Adrenal gland (tissue), 12 donors: Measurements from ENCODE around the gene CSAD. TPM values are rescaled to one million over a fixed set of nuclear protein-coding genes. Genes with fewer than 3 reads are reported as not detected.

ENCODE experiments used
- DNase-seq, 7 donors: peaks; one replicate each; pipeline ENCODE4 v3.0.0-alpha.2; 2019 to 2020
- H3K27ac ChIP-seq, 5 donors: fragments of 200-600 bp; sonication (generic) in 4 of 5; 1 replicate in 3 of 5; 2 replicates in 2 of 5; pipeline versions ENCODE4 v1.5.1 to v1.8.0; 2016 to 2020; ENCODE audit warnings: mild to moderate bottlenecking in 1 of 5
- H3K27me3 ChIP-seq: fragments of 200-600 bp; 2 replicates; pipeline ENCODE4 v1.8.0; 2021
- H3K36me3 ChIP-seq, 2 donors: fragments of 200-600 bp; replicated peaks in 1 of 2; 1 replicate in 1 of 2; 2 replicates in 1 of 2; pipeline versions ENCODE4 v1.5.1 to v1.8.0; 2018 to 2022
- H3K4me1 ChIP-seq, 2 donors: fragments of 200-600 bp; replicated peaks in 1 of 2; 1 replicate in 1 of 2; 2 replicates in 1 of 2; pipeline versions ENCODE4 v1.5.1 to v1.8.0; 2018 to 2021
- H3K4me3 ChIP-seq, 4 donors: fragments of 200-600 bp; sonication (generic) in 3 of 4; one replicate each; pipeline ENCODE4 v1.5.1; 2016 to 2018
- H3K9me3 ChIP-seq, 3 donors: fragments of 200-600 bp; sonication (generic) in 1 of 3; replicated peaks in 1 of 3; 1 replicate in 2 of 3; 2 replicates in 1 of 3; pipeline versions ENCODE4 v1.5.1 to v1.8.0; 2016 to 2021
- CTCF ChIP-seq, 6 experiments: fragments of 450-650 bp in 4 of 6; fragments of 200-600 bp in 2 of 6; sonication (generic) in 1 of 6; IDR thresholded peaks; 1 replicate in 5 of 6; 2 replicates in 1 of 6; pipeline versions ENCODE4 v1.5.1 to v1.8.0; 2016 to 2021; ENCODE audit warnings: antibody characterized with exemption in 6 of 6, mild to moderate bottlenecking in 2 of 6, moderate library complexity in 1 of 6
- POLR2A ChIP-seq, 2 donors: fragments of 450-650 bp; IDR thresholded peaks; one replicate each; pipeline ENCODE4 v1.6.1; 2017; ENCODE audit warnings: antibody characterized with exemption in 2 of 2, mild to moderate bottlenecking in 2 of 2, moderate library complexity in 1 of 2
- WGBS, 4 donors: extraction: QIAGEN DNeasy Blood & Tissue Kit in 2 of 4; methylation state at CpG; one replicate each; pipeline versions ENCODE4 v1.1.5 to v1.1.7; 2013 to 2017; 5-methylcytosine and 5-hydroxymethylcytosine counted together
- intact Hi-C, 2 donors: fragments of 100-400 bp; cut with DNase I; formaldehyde crosslinking; loops; one replicate each; pipeline versions ENCODE4 v1.14.1 to v1.15.0; 2022 to 2023
- polyA plus RNA-seq, 3 donors: library from polyadenylated mRNA; stranded (reverse); fragments of 200-250 nt in 2 of 3; fragments of 350-450 nt in 1 of 3; fragmentation: Illumina TruSeq in 1 of 3; extraction: RNeasy Lipid Tissue Mini Kit (QIAGEN cat#74804) in 1 of 3; gene quantifications; one replicate each; pipeline ENCODE4 v1.2.3, GENCODE V29; 2013 to 2014
- total RNA-seq, 9 donors: library from RNA; depleted of rRNA in 4 of 9; stranded (reverse); fragments of >200 nt in 4 of 9; fragments of 120-200 nt in 1 of 9; fragmentation: NEBNext Ultra II Directional in 1 of 9; extraction: Animal tissue kit (Norgen Biotek cat#: 25700) in 1 of 9; gene quantifications; one replicate each; pipeline versions ENCODE4 v1.1.0 to v1.2.4, GENCODE V29; 2013 to 2023
- donor health status: healthy with polysubstance abuse.
- donor health status: Bipolar disorder and iron deficiency.
- donor health status: DM: yes; HTN: yes; CAD: no.
- donor health status: DM: no; HTN: no; CAD: no.
- donor health status: DM: no; HTN: no; CAD: no.
- donor health status: DM: yes; HTN: yes; CAD: no.

The CSAD gene
- total and polyA plus RNA-seq, 12 donors: 2.3 to 140 (median 20.6) TPM

DNA sequence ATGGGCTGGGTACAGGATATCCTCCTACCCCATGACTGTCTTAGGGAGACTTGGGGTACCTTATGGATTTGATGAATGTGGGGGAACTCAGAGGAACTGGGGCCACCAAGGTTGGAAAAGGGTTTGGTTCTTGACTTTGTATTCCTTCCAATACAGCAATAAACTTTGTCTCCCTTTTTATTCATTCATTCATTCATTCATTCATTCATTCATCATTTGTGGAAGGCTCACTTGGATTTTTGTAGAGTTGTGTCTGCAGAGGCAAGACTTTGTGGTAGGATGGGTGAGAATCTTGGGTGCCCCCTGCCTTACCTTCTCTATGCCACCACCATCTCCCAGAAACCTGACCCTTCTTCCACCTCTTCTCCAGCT lies 56.4 kb downstream of the CSAD start:
- no peak for DNase-seq
- H3K9me3 ChIP-seq: no peaks in the 10 kb centered on the region
- no peaks in the 10 kb centered on the region for H3K4me1 ChIP-seq
- H3K36me3 ChIP-seq: no peaks in the 10 kb centered on the region
- no peaks in the 10 kb centered on the region for H3K27me3 ChIP-seq
- no peak overlapping the region for H3K4me3 ChIP-seq
- no peak overlapping the region for H3K27ac ChIP-seq
- no peak for TF ChIP-seq CTCF (IDR thresholded peaks at IDR 0.05)
- no peak for TF ChIP-seq POLR2A (IDR thresholded peaks at IDR 0.05)
- intact Hi-C loops: no loop called here

- H3K36me3 ChIP-seq: no peaks in the 10 kb centered on the region
- H3K27ac ChIP-seq: no peak overlapping the region
- intact Hi-C loops: no loop called here
- TF ChIP-seq CTCF (IDR thresholded peaks at IDR 0.05) (no peak), POLR2A (IDR thresholded peaks at IDR 0.05) (no peak)
- 89 to 94% (median 91%) methylated on average over 12 to 16 of the region's 16 CpGs for WGBS, 4 donors
- H3K27me3 ChIP-seq: no peaks in the 10 kb centered on the region
- H3K4me1 ChIP-seq: no peaks in the 10 kb centered on the region
- no peaks in the 10 kb centered on the region for H3K9me3 ChIP-seq
- DNase-seq: no peak
- H3K4me3 ChIP-seq: no peak overlapping the region
These were observed 57.0 kb downstream of the CSAD start for GRCh38 chr12:53123578-53124351.

GRCh38 chr12:53122961-53123468 lies 57.7 kb downstream of the CSAD start:
- 84 to 95% (median 93%) methylated on average over 2 to 10 of the region's 10 CpGs for WGBS, 4 donors
- no peaks in the 10 kb centered on the region for H3K27me3 ChIP-seq
- no peaks in the 10 kb centered on the region for H3K4me1 ChIP-seq
- no peak overlapping the region for H3K27ac ChIP-seq
- TF ChIP-seq CTCF (IDR thresholded peaks at IDR 0.05): no peak
- no peak for TF ChIP-seq POLR2A (IDR thresholded peaks at IDR 0.05)
- DNase-seq: no peak
- intact Hi-C loops: no loop called here
- no peaks in the 10 kb centered on the region for H3K36me3 ChIP-seq
- H3K4me3 ChIP-seq: no peak overlapping the region
- no peaks in the 10 kb centered on the region for H3K9me3 ChIP-seq

- Histone ChIP-seq H3K4me3 (no peak overlapping the region), H3K4me1 (no peaks in the 10 kb centered on the region), H3K36me3 (no peaks in the 10 kb centered on the region), H3K27ac (no peak overlapping the region), H3K27me3 (no peaks in the 10 kb centered on the region), H3K9me3 (no peaks in the 10 kb centered on the region)
- no peak for TF ChIP-seq POLR2A (IDR thresholded peaks at IDR 0.05)
- no peak for TF ChIP-seq CTCF (IDR thresholded peaks at IDR 0.05)
- intact Hi-C loops: no loop called here
- 79 to 89% (median 83%) methylated on average over 10 to 12 of the region's 12 CpGs for WGBS, 4 donors
- DNase-seq: no peak
These were observed 59.8 kb downstream of the CSAD start for GRCh38 chr12:53120685-53121525.
